ENCODE results near the gene EIF4E2. TPM values are rescaled to one million over a fixed set of nuclear protein-coding genes. Genes with fewer than 3 reads are reported as not detected.
A peak's percentile ranks its signal among the peaks of the same experiment; 100 is the strongest.

EIF4E2 gene
- total RNA-seq, 1 donor from 2014 or later = 87.1 TPM

DNA sequence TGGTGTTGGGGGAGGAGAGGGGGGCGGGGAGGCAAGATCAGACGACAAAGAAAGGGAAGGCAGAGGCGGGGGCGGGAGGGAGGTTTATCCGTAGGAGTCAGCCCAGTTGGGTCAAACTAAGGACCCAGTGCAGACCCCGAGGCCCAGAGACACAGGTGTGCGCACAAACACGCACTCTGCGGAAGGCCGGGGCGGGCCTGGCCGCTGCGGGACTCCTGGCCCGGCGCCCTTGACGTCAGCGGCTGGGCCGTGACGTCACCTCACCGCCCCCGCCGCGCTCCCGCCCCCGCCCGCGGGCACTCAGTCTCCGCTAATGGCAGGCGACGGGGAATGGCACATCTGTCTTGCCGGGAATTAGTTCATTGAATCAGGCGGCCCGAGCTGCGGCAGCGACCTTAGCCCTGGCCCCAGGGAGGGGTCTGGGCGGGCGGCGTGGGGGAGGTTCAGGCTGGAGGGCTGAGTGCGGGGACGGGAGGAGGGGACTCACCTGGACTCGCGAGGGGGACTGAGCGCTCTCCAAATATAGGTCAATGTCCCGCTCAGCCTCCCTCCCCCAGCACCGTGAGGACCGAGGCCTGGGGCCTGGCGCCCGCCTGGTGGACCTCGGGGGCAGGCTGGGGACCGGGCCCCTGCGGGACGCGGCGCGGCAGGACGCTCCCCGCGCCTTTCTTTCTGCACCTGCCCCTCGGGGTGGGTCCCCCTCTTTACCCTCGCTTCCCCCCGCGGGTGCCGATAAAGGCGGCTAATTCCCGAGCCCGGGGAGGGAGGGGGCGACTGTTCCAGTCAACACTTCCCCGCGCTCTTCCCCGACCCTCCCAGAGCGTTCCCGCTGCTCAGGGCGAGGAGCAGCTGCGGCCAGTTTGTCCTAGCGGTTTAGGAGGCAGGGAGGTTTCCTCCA is 47.3 kb upstream of the EIF4E2 start:
- DNase-seq (ENCODE audit: low spot score) = no peak
- TF ChIP-seq, protein P1, sequence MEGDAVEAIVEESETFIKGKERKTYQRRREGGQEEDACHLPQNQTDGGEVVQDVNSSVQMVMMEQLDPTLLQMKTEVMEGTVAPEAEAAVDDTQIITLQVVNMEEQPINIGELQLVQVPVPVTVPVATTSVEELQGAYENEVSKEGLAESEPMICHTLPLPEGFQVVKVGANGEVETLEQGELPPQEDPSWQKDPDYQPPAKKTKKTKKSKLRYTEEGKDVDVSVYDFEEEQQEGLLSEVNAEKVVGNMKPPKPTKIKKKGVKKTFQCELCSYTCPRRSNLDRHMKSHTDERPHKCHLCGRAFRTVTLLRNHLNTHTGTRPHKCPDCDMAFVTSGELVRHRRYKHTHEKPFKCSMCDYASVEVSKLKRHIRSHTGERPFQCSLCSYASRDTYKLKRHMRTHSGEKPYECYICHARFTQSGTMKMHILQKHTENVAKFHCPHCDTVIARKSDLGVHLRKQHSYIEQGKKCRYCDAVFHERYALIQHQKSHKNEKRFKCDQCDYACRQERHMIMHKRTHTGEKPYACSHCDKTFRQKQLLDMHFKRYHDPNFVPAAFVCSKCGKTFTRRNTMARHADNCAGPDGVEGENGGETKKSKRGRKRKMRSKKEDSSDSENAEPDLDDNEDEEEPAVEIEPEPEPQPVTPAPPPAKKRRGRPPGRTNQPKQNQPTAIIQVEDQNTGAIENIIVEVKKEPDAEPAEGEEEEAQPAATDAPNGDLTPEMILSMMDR (IDR thresholded peaks at IDR 0.05) = no peak
- Mint-ChIP-seq H3K4me3 (ENCODE audit: unreplicated experiment) (peak overlapping the region; percentile 55), H3K9me3 (ENCODE audit: low read depth) (no peaks in the 10 kb centered on the region), H3K27me3 (ENCODE audit: low read depth) (peaks cover 47% of the 10 kb centered on the region), H3K4me1 (ENCODE audit: low read depth) (peaks cover 9% of the 10 kb centered on the region), H3K27ac (ENCODE audit: unreplicated experiment) (no peak overlapping the region), H3K36me3 (ENCODE audit: low read depth) (no peaks in the 10 kb centered on the region)

DNA sequence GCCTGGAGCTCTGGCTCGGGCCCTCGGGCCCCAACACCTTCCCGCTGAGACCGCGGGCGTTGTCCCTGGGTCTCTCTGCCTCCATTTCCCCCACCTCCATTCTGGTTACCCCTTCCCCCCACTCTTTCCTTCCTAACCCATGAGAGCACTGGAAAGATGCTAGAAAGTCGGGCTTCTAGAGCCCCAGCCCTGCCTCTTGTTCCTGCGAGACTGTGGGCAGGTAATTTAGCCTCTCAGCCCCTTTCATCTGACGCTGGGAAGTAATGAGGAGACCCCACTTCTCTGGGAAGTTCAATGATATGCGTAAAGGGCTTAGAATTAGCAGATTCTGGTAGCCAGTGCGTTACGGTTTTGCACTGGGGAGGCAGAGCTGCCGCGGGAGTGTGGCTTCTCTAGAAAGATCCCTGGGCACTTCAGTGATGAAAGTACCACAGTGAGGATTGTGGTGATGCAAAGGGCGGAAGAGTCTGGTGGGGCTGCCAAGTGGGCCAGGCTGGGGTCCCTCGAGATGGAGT is 46.6 kb upstream of the EIF4E2 start:
- DNase-seq (ENCODE audit: low spot score) = no peak
- H3K36me3 Mint-ChIP-seq (ENCODE audit: low read depth) = no peaks in the 10 kb centered on the region
- TF ChIP-seq, protein P1 (IDR thresholded peaks at IDR 0.05) = no peak
- no peaks in the 10 kb centered on the region for H3K9me3 Mint-ChIP-seq (ENCODE audit: low read depth)
- no peak overlapping the region for H3K27ac Mint-ChIP-seq (ENCODE audit: unreplicated experiment)
- H3K4me3 Mint-ChIP-seq (ENCODE audit: unreplicated experiment) = peak overlapping the region; percentile 53
- H3K27me3 Mint-ChIP-seq (ENCODE audit: low read depth) = peaks cover 46% of the 10 kb centered on the region
- peaks cover 9% of the 10 kb centered on the region for H3K4me1 Mint-ChIP-seq (ENCODE audit: low read depth)

DNA sequence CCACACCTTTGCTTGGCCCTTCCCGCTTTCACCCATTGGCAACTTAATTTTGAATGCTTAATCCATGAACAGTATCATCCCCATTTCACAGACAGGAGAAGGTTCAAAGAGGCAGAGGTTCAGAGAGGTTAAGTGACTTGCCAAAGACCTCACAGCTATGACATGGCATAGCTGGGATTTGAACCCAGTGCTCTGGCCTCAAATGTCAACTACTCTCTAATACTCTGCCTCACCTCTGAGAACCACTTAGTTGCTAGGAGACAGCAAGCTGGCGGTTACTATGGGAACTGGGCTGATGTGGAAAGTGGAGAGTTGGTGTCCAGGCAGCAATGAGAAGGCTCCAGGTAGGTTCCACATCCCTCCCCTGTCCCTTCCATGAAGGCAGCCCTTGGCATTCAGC is 46.1 kb upstream of the EIF4E2 start:
- no peaks in the 10 kb centered on the region for H3K36me3 Mint-ChIP-seq (ENCODE audit: low read depth)
- peaks cover 9% of the 10 kb centered on the region for H3K4me1 Mint-ChIP-seq (ENCODE audit: low read depth)
- TF ChIP-seq, protein P1 (IDR thresholded peaks at IDR 0.05) = no peak
- peaks cover 47% of the 10 kb centered on the region for H3K27me3 Mint-ChIP-seq (ENCODE audit: low read depth)
- no peaks in the 10 kb centered on the region for H3K9me3 Mint-ChIP-seq (ENCODE audit: low read depth)
- no peak overlapping the region for H3K27ac Mint-ChIP-seq (ENCODE audit: unreplicated experiment)
- no peak for DNase-seq (ENCODE audit: low spot score)
- H3K4me3 Mint-ChIP-seq (ENCODE audit: unreplicated experiment) = no peak overlapping the region

DNA sequence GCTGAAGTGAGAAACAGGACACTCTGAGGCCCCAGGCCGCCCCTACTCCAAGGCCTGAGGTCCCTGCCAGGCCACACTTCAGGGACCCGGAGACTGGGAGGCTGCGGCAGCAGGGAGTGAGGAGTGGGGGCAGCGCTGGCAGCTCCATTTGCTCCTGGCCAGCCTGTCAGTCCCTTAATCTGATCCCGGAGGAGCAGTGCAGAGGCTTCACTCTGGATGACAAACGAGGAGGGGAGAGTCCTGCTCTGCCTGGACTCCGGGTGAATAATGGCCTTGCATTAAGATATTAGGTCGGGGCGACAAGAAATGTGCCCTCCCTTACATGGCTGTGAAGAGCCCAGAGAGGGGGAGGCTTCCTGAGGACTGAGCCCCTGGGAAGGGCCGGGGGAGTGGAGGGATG is 44.6 kb upstream of the EIF4E2 start:
- peaks cover 9% of the 10 kb centered on the region for H3K4me1 Mint-ChIP-seq (ENCODE audit: low read depth)

DNA sequence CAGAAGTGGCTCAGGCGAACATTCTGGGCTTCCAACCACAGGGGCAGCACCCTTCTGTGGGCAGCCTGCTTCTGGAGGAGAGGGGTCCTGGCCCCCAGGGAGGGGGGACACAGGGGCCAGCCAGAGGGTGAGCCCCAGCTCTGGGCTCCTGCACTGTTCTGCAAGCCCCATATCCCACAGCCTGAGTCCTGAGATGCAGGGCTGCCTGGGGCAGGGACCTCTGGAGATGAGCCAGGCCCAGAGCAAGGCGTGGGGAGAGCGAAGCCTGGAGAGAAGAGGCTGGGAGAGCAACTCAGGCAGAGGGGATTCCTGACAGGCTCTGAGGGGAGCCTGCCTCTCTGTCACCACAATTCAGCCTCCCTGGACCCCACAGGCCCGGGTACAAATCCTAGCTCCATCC is 43.8 kb upstream of the EIF4E2 start:
- TF ChIP-seq, protein P1 (IDR thresholded peaks at IDR 0.05) = no peak
- no peaks in the 10 kb centered on the region for H3K36me3 Mint-ChIP-seq (ENCODE audit: low read depth)
- H3K27ac Mint-ChIP-seq (ENCODE audit: unreplicated experiment) = no peak overlapping the region
- H3K9me3 Mint-ChIP-seq (ENCODE audit: low read depth) = no peaks in the 10 kb centered on the region
- H3K4me1 Mint-ChIP-seq (ENCODE audit: low read depth) = peaks cover 9% of the 10 kb centered on the region
- DNase-seq (ENCODE audit: low spot score) = no peak
- no peak overlapping the region for H3K4me3 Mint-ChIP-seq (ENCODE audit: unreplicated experiment)
- peaks cover 49% of the 10 kb centered on the region for H3K27me3 Mint-ChIP-seq (ENCODE audit: low read depth)

More for the DNA sequence above, 44.6 kb upstream of the EIF4E2 start:
- no peaks in the 10 kb centered on the region for H3K36me3 Mint-ChIP-seq (ENCODE audit: low read depth)
- TF ChIP-seq, protein P1 (IDR thresholded peaks at IDR 0.05) = no peak
- H3K4me3 Mint-ChIP-seq (ENCODE audit: unreplicated experiment) = no peak overlapping the region
- peaks cover 49% of the 10 kb centered on the region for H3K27me3 Mint-ChIP-seq (ENCODE audit: low read depth)
- no peaks in the 10 kb centered on the region for H3K9me3 Mint-ChIP-seq (ENCODE audit: low read depth)
- no peak for DNase-seq (ENCODE audit: low spot score)
- H3K27ac Mint-ChIP-seq (ENCODE audit: unreplicated experiment) = no peak overlapping the region
